HG03025 (cell line): Measurements from ENCODE around the gene WDR18.
"Not testable (repeated sequence)": the region's sequence is repeated elsewhere in the genome, so short reads cannot be mapped to it uniquely, and the experiment has no call there.

Experiments used
- ATAC-seq: cut with Tn5 transposase; IDR thresholded peaks from one replicate; pipeline ENCODE4 v1.9.1; 2021; ENCODE audit warnings: mild to moderate bottlenecking, moderate library complexity; ENCODE audit not compliant: unreplicated experiment, low FRiP score

WDR18 gene

DNA sequence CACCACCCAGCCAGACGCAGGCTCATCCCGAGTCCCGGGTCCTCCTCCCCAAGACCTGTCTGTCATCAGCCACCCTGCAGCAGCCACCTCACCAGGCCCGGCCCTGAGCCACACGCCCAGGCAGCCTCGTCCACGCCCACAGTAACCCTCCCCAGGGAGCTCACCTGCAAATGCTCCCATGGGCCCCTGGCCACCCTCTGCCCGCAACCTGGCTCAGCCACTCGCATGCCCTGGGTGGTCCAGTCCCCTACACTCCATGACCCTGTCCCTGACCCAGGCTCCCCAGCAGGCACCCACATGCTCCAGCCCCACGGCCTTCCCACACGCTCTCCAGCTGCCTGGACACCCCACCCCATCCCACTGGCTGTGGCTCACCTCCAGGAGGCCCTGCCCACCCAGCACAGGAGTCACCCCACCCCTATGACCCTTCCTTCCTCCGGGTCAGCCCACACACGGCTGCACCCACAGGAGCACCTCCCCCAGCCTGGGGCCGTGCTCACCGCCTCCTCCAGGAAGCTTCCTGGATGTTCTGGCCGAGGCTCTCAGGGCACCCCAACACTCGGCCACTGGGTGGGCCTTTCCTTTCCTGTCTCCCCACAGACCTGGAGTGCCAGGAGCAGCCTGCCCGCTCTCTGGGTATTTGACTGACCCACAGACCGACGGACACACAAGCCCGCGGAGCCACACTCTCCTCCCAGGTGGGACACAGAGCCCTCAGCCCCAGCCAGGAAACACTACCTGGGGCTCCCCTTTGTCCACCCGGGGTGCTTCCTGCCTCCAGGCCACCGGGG is 33.2 kb downstream of the WDR18 start:
- ATAC-seq, result no peak

DNA sequence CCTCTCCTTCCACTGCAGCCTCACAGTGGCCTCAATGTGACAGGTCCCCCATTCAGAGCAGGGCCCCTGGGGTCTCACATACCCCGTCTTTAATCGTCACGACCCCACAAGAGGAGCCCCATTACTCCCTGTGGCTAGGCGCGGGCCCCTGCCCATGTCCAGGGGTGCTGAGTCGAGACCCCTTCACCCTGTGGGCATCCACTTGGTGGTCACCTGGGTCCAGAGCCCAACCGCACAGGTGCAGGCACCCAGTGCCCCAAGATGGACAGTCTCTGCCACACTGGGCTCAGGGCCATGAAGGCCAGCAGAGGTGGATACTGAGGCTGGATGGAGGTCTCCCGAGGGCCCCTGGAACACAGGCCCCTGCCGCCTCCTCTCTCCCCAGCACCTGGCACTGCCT is 33.8 kb downstream of the WDR18 start:
- no peak for ATAC-seq

DNA sequence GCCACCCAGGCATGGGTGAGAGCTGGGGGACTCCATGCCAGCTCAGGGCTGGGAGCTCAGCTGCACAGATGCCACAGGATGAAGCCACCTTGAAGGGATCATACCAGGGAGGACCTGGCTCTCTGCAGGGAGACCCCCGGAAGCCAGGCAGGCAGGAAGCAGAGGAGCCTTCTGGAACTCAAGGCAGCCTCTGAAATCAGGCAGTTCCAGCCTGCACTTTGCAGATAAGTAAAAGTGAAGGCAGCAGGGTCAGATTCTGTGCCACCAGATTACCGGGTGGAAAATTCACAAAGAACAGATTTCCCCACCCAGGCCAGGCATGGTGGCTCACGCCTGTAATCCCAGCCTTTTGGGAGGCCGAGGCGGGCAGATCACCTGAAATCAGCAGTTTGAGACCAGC is 34.2 kb downstream of the WDR18 start:
- ATAC-seq, result no peak

DNA sequence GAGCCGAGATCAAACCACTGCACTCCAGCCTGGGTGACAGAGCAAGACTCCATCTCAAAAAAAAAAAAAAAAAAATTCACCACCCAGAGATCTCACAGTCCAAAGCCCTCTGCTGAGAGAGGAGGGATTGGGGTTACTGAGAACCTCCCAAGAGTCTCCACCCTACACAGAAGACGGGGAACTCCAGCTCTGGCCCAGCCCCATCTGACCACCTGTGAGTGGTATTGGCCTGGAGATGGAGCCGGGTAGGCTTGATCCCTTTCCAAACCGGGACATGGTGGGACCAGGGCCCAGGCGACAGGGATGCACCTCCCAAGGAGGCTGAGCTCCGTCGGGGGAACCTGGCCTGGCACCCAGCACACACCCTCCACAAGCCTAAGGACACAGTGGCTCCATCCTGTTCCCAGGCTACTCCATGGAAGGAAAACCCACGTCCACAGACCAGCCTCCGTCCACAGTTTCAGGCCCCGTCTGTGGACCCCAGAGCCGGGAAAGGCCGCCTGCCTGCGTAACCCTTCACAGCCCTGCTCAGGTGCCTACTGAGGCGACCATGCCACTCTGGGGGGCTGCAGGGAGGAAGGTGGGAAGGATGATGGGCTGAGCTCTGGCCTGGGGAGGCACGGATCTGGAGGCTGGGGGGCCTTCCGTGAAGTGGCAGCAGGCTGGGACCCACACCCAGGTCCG is 34.9 kb downstream of the WDR18 start:
- no peak for ATAC-seq

DNA sequence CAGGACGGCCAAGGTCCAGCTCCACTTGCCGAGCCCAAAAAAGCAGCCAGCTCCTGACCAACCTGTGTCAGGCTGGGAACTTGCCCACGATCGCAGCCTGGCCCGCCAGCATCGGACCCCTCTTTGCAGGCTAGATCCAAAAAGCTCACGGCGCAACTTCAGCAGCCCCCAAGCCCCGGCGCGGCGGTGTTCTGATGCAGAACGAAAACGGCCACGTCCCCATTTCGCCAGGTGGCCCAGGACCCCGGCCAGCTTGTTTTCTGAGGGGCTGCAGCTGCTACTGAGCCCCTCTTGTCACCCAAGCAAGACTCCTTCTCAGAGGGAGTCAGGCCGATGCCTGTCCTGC is 35.4 kb downstream of the WDR18 start:
- no peak for ATAC-seq

GRCh38 chr19:1019980-1020867 is 36.1 kb downstream of the WDR18 start:
- ATAC-seq, result no peak

- ATAC-seq, result peak; percentile 61
Measured at GRCh38 chr19:1020868-1021425, 36.8 kb downstream of the WDR18 start, which contains the start of gene TMEM259. Gene TMEM259 (minus strand): TSS chr19:1021123. CDS start chr19:1020996, 127 bp downstream.

GRCh38 chr19:1023883-1024188 is 39.7 kb downstream of the WDR18 start:
- not testable (repeated sequence) for ATAC-seq

- not testable (repeated sequence) for ATAC-seq
Measured at GRCh38 chr19:1025080-1025479, 40.9 kb downstream of the WDR18 start.

DNA sequence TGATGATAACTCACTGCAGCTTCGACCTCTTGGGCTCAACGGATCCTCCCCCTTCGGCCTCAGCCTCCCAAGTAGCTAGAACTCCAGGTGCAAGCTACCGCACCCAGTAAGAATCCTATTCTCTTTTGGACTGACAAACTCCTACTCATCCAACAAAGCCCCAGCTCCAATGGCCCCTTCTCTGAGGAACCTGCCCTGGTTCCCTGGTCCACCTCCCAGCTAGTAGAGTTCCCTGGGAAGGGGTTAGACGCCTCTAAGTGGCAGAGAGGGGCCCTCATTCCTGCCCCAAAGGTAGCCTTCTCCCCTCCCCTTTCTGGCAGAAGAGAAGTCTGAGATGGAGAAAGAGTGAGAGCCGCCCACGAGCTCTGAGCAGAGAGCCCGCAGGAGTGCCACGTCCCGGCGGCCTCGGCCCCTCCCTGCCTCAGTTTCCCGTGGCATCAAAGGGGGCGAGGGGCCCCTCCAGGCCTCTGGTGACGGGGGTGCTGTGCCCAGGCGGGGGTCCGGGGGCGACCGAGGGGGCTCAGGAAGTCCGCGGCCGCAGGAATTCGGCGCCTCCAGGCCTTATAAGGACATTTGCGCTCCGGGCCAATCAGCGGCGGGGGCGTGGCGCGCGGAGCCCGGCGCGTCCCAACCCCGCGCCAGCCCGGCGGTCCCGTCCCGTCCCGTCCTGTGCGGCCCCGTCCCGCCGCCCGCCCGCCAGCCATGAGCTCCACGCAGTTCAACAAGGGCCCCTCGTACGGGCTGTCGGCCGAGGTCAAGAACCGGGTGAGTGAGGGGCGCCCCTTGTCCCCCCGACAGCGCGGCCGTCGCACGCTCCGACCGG is 42.0 kb downstream of the WDR18 start, which contains the start of gene CNN2:
Gene CNN2 (plus strand): TSS at position 649 of the 823 bp plus-strand sequence. CDS start 54 bp downstream, at position 703.
- no peak for ATAC-seq

DNA sequence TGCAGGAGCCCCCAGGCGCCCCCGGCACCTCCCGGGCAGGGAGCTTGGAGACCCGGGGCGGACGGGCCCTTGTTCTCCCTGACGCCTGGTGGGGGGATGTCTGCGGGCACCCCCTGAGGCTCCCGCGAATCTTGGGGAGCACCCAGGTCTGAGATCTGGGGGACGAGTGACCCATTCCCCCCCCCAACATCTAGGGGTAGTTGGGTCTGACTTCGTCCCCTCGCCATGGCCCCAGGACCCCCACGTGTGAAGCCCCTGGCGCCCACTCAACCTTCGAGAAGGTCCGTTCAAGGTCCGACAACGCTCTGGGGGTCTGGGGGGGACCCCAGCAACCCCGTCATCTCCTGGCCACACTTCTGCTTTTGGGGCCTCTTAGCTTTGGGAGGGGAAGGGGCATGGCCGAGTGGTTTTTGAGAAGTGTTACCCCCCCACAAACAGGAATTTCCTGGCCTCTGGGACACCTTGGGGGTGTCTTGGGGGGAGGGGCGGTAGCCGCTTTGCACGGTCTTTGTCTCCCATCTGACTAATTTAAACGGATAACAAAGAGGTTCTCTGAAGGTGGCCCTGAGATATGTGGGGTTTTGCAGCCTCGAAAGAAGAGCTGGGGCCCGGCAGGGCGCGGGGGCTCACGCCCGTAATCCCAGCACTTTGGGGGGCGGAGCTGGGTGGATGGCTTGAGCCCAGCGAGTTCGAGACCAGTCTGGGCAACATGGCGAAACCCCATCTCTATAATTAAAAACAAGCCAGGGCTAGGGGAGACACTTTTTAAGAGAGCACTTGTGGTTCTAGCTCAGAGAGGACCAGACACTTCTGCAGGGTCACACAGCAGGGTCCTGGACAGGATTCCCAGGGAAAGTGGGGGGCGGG is 42.9 kb downstream of the WDR18 start:
- no peak for ATAC-seq

DNA sequence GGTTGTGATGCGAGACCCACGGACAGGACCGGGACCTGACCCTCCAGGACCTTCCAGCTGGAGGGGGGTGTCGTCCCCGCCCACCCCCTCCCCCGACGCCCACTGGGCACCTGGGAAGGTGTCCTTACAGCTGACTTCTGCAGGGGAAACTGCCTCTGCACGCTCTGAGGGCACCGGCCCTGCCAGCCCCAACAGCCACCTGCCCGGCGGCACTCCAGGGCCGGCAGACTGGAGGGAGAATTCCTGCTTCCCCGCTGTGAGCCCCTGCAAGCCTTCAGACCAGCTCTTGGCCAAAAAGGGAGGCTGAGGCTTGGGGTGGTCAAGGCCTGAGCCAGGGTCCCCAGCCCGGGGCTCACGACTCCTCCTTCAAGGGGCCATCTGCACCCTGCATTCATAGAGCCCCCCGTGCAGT is 43.5 kb downstream of the WDR18 start:
- no peak for ATAC-seq

DNA sequence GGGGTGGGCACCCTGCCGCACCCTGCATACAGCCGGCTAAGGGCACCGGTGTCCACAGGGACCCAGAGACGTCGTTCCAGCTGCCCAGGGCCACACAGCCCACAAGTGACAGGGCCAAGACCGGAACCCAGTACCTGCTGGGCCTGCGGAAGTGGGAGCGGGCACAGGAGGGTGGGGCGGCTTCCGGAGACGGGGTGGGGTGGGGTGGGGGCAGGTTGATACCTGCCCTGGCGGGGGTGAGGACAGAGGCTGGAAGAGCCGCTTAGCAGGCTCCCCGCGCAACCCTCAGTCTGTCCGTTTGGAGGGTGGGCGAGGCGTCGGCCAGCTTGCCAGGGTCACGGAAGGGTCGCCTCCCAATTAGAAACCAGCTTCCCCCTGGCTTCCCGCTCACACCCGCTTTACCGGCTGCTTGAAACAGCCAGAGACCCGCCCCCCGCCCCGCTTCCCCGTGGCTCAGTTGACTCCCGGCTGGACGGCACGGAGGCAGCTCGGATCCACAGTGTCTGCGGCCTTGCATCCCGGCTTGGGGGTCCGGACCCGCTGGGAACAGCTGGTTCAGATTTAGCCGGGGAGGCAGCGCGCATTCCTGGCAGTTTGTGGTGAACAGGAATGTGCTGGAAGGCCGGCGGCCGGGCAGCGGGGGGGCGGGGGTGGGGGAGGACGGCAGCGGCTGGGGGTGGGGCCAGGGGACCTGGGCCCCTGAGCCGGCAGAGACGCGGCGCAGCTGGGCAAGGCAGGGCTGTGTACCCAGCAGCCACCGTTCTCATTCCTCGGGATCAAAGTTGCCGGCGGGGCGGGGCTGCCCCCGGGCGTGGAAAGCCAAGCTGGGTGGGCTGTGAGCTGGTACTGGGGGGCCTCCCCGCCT is 44.1 kb downstream of the WDR18 start:
- ATAC-seq, result no peak

DNA sequence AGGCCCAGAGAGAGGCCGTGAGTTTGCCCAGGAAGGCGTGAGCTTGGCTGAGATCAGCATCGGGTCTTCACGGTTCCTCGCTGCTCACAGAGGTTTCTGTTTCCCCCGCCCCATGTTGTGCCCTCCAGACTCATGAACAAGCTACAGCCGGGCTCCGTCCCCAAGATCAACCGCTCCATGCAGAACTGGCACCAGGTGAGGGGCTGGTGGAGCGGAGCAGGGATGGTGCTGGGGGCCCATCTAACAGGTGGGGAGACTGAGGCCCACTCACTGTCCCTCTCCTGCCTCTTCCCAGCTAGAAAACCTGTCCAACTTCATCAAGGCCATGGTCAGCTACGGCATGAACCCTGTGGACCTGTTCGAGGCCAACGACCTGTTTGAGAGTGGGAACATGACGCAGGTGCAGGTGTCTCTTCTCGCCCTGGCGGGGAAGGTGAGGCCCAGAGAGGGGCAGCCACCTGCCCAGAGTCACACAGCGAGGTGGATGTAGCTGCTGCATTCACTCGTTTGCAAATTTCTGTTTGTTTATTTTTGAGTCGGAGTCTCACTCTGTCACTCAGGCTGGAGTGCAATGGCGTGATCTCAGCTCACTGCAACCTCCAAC is 48.2 kb downstream of the WDR18 start:
- no peak for ATAC-seq

DNA sequence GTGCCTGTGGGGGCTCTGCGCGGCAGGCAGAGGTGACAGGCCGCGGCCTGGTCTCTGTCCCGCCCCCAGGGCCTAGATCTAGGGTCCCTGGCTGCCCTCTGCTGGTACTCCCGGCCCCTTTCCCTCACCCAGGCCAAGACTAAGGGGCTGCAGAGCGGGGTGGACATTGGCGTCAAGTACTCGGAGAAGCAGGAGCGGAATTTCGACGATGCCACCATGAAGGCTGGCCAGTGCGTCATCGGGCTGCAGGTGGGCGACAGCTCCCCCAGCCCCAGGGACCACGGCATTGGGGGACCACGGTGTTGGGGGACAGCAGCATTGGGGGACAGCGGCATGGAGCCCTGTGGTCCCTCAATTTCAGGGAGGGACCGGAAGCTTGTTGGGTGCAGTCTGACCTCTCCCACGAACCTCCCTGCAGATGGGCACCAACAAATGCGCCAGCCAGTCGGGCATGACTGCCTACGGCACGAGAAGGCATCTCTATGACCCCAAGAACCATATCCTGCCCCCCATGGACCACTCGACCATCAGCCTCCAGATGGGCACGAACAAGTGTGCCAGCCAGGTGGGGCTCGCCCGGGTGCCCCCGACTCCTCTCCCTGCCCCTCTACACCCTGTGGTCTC is 52.0 kb downstream of the WDR18 start:
- ATAC-seq, result no peak

DNA sequence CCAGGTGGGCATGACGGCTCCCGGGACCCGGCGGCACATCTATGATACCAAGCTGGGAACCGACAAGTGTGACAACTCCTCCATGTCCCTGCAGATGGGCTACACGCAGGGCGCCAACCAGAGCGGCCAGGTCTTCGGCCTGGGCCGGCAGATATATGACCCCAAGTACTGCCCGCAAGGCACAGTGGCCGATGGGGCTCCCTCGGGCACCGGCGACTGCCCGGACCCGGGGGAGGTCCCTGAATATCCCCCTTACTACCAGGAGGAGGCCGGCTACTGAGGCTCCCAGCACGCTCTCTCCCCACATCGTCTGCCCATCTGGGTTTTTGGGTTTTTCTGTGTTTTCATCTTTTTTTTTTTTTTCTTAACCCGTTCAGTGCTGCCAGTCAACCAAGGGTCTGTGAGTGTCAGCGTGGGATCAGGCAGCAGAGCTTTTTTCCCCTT is 53.5 kb downstream of the WDR18 start:
- ATAC-seq, result no peak

GRCh38 chr19:1038978-1039645 is 55.0 kb downstream of the WDR18 start:
- no peak for ATAC-seq
